ENCODE results near the gene RPS6KA2. TPM values are rescaled to one million over a fixed set of nuclear protein-coding genes. Genes with fewer than 3 reads are reported as not detected.

RPS6KA2 gene
- polyA plus RNA-seq, 5 donors = 38.9 to 52.0 (median 42.5) TPM

- no peak for DNase-seq
Measured at GRCh38 chr6:166617359-166617758, 9.7 kb downstream of the RPS6KA2 start.

GRCh38 chr6:166616261-166617238 is 10.5 kb downstream of the RPS6KA2 start:
- no peak for DNase-seq

- no peak for DNase-seq
Measured at GRCh38 chr6:166615059-166615770, 11.8 kb downstream of the RPS6KA2 start.

- no peak for DNase-seq
Measured at GRCh38 chr6:166614589-166614988, 12.5 kb downstream of the RPS6KA2 start.

- no peak for DNase-seq
Measured at GRCh38 chr6:166614171-166614583, 12.9 kb downstream of the RPS6KA2 start.

- no peak for DNase-seq
Measured at GRCh38 chr6:166613027-166613426, 14.0 kb downstream of the RPS6KA2 start.

GRCh38 chr6:166612471-166612881 is 14.6 kb downstream of the RPS6KA2 start:
- no peak for DNase-seq

GRCh38 chr6:166611631-166612030 is 15.4 kb downstream of the RPS6KA2 start:
- no peak for DNase-seq

- DNase-seq = no peak
Measured at GRCh38 chr6:166610069-166610468, 17.0 kb downstream of the RPS6KA2 start.

- no peak for DNase-seq
Measured at GRCh38 chr6:166608774-166609173, 18.3 kb downstream of the RPS6KA2 start.

GRCh38 chr6:166605752-166606151 is 21.3 kb downstream of the RPS6KA2 start:
- no peak for DNase-seq

GRCh38 chr6:166604911-166605310 is 22.1 kb downstream of the RPS6KA2 start:
- DNase-seq = no peak

GRCh38 chr6:166604328-166604727 is 22.7 kb downstream of the RPS6KA2 start:
- no peak for DNase-seq

- no peak for DNase-seq
Measured at GRCh38 chr6:166603043-166603690, 23.9 kb downstream of the RPS6KA2 start.

GRCh38 chr6:166601956-166602355 is 25.1 kb downstream of the RPS6KA2 start:
- no peak for DNase-seq

GRCh38 chr6:166600931-166601330 is 26.1 kb downstream of the RPS6KA2 start:
- no peak for DNase-seq

- DNase-seq = no peak
Measured at GRCh38 chr6:166599205-166599604, 27.8 kb downstream of the RPS6KA2 start.

GRCh38 chr6:166598441-166599138 is 28.5 kb downstream of the RPS6KA2 start:
- peak; percentile 13 to 30 for DNase-seq

- DNase-seq = no peak
Measured at GRCh38 chr6:166597711-166598440, 29.2 kb downstream of the RPS6KA2 start.

- no peak for DNase-seq
Measured at GRCh38 chr6:166596776-166597507, 30.1 kb downstream of the RPS6KA2 start.
